Transverse colon (tissue), 4 donors: ENCODE data around the gene C15orf39.

Experiments
- CTCF ChIP-seq, 5 experiments: fragments of 200-600 bp in 3 of 5; fragments of 450-650 bp in 2 of 5; sonication (generic) in 3 of 5; IDR thresholded peaks; 1 replicate in 2 of 5; 2 replicates in 3 of 5; pipeline ENCODE4 v1.5.1; 2016 to 2017; ENCODE audit warnings: antibody characterized with exemption in 5 of 5, inconsistent platforms in 3 of 5, mild to moderate bottlenecking in 2 of 5, moderate library complexity in 1 of 5
- EP300 ChIP-seq: sonication (generic); formaldehyde crosslinking; IDR thresholded peaks from one replicate; pipeline ENCODE4 v1.6.1; 2017; ENCODE audit warnings: antibody characterized with exemption, low read depth
- POLR2A ChIP-seq: fragments of 450-650 bp; IDR thresholded peaks from one replicate; pipeline ENCODE4 v1.6.1; 2016; ENCODE audit warnings: antibody characterized with exemption, mild to moderate bottlenecking, moderate library complexity
- POLR2AphosphoS5 ChIP-seq, 3 donors: sonication (generic); formaldehyde crosslinking; IDR thresholded peaks; one replicate each; pipeline ENCODE4 v1.6.1; 2016; ENCODE audit warnings: antibody characterized with exemption in 3 of 3

- no peak for TF ChIP-seq CTCF (IDR thresholded peaks at IDR 0.05)
- no peak for TF ChIP-seq POLR2A
- TF ChIP-seq POLR2AphosphoS5 (IDR thresholded peaks at IDR 0.05): no peak
- TF ChIP-seq EP300: no peak
Measured at GRCh38 chr15:75235051-75235673, 33.5 kb downstream of the C15orf39 start.
